HG03521 (cell line): Measurements from ENCODE around the gene TPSD1.
"Not testable (repeated sequence)": the region's sequence is repeated elsewhere in the genome, so short reads cannot be mapped to it uniquely, and the experiment has no call there.

Source experiments
- ATAC-seq: cut with Tn5 transposase; IDR thresholded peaks from one replicate; pipeline ENCODE4 v1.9.1; 2021; ENCODE audit warnings: mild to moderate bottlenecking, moderate library complexity; ENCODE audit not compliant: unreplicated experiment

TPSD1 gene

DNA sequence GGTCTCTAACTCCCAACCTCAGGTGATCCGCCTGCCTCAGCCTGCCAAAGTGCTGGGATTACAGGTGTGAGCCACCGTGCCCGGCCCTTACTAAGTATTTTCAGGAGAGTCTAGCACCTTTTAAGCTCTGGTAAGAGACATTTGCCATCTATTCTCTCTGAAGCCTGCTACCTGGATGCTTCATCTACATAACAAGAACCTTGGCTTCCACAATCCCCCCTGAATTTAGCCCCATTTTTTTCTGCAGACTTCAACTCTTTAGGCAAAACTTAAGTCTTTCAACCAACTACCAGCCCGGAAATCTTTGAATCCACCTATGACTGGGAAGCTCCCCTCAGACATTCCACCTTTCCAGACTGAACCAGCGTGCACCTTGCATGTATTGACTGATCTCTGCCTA is 39.6 kb downstream of the TPSD1 start:
- ATAC-seq: no peak

DNA sequence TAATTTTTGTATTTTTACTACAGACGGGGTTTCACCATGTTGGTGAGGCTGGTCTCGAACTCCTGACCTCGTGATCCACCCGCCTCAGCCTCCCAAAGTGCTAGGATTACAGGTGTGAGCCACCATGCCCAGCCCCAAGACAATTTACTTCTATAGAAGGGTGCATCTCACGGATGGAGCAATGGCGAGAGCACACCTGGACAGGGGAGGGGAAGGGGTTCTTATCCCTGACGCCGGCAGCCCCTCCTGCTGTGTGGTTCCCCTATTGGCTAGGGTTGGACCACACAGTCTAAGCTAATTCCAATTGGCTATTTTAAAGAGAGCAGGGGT is 40.8 kb downstream of the TPSD1 start:
- not testable (repeated sequence) for ATAC-seq

DNA sequence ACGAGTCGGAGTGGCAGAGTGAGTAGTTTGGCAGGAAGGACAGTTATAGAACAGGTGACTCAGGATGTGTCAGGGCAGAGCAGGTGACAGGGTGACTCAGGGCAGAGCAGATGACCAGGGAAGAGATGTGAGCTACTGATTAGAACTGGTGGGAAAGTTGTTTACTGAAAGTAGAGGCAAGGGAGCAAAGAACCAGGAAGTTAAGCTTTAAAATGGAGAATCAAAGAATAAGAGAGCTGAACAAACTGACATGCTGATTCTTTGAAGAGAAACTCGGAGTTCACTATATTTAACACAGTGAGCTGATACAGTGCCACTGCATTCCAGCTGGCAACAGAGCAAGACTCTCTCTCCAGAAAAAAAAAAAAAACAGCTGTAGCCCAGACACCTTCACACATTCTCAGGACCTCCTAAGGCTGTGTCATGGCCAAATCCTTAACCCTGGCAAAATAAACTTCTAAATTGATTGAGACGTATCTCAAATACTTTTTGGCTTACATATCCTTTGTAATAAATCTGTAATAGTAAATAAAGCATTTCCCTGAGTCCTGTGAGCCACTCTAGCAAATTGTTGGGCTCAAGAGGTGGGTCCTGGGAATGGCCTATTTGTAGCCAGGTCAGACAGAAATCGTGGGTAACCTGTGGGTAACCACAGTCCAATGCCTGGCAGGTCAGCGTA is 41.3 kb downstream of the TPSD1 start:
- no peak for ATAC-seq

DNA sequence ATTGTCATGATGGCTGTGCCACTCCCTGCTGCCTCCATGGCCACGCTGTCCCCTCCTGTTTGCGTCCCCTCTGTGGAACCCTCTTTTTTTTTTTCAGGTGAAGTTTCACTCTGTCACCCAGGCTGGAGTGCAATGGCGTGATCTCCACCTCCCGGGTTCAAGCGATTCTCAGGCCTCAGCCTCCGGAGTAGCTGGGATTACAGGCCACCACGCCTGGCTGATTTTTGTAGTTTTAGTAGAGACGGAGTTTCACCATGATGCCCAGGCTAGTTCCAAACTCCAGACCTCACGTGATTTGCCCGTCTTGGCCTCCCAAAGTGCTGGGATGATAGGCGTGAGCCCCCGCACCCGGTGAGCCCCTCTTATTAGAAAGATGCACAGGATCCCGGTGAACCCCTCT is 42.5 kb downstream of the TPSD1 start:
- no peak for ATAC-seq

DNA sequence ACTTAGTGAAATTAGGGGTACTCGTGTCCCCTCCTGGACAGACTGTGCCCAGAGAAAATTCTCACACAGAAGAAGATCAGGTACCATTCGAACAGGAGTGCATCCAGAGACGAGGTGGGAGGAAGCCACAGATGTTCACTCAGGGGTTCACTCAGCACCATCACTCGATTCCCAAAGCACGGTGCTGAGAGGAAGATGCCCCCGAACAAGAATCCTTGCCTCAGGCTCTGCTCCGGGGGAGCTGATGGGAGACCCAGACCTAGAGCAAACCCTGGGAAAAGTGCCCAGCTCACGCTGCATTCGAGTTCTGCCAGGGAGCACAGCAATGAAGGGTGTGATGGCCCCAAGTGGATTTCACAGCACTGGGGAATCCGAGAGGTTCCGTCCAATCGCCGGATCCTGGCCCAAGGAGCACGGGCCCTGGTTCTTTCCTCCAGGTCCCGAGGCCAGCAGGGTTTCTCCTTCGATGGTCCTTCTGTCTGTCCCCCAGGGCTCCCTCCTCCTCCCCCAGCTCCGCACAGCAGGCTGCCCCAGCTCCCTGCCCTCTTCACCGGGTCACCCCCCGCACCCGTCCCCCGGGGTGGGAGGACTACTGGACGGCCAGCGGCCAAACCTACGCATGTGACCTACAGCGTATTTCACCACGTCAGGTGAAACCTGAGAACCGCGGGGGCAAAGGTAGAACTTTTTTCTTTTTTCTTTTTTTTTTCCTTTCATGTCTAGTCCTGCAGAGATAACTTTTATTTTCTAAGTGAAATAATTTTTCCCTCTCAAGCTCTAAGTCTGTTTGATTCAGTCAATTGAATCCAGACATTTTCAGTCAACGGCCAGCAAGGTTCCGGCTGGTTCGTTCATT is 43.4 kb downstream of the TPSD1 start:
- ATAC-seq: no peak

DNA sequence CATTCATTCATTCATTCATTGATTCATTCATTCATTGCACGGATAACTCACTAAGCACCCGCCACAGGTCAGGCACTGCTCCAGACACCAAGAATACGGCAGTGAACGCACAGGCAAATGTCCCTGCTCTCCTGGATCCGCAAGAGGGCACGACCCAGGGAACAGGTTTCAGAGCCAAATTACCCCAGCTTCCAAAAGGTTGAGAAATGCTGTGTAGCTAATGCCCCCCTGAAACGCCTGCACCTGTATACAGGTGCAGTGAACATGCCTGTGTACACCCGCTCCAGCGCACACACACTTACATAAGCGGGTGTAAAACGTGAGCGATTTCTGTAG is 44.0 kb downstream of the TPSD1 start:
- no peak for ATAC-seq

DNA sequence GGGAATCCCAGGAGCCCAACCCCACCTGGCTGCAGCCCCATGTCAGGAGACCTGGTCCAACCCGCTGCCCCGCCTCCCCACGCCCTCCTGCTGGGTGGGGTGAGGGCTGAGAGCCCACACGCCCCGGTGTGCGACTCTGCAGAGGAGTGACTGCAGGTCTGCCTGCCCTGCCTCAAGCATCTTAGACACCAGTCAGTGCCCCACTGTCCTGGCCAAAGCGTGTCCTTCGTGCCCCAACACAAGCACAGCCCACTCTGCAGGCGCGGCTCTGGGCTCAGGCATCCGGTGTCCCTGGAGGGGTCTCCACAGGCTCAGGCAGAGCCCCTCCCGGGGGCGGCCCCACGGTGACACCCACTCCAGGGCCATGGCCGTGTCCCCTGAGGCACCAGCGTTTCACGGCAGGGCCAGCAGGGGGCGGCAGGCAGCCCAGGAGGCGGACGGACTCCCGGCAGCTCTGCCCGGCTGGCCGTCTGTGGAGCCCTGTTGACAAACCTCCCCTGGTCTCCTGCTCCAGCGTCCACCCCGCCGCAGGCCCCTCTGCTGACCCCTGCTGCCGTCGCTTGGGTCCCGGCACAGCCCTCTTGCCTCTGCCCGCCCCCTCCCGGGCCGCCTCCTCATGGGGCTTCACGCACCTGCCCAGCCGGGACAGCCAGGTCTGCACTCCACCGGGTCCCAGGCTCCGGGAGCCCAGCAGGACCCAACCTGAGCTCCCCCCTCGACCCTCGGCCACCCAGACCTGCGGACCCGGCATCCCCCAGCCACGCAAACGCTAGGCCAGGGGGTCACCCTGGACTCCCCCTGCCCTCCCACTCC is 45.0 kb downstream of the TPSD1 start:
- no peak for ATAC-seq

DNA sequence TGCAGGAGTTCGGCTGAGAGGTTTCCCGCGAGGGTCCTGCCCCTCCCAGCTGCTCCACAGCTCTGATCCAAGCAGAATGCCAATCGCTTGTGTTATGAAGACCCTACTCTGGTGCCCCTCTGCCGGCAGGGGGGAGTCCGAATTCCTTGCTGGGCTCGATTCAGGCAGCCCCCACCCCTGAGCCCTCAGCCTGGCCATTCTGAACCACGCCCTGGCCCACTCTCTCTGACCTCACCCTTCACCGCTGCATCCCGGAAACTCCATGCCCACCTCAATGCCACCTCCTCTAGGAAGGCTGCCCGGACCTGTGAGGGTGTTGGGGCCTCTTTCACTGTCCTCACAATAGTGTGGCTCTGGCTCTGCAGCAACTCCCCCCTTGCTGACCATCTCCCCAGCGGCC is 45.7 kb downstream of the TPSD1 start:
- ATAC-seq: no peak

DNA sequence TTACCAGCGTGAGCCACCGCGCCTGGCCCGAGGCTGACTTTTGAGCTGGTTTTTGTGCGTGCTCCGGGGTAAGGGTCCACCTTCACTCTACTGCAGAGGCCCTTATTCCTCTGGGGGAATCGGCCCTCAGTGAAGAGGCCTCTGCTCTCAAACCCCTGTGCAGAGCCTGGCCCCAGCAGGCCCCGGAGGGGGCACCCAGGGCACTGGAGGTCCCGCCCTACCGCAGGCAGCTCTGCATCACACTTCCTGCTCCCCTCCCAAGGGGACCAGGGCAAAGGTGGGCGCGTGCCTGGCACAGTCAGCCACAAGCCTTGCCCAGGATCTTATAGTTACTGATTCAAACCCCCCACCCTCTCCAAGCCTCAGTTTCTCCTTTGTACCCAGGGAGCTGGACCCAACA is 50.0 kb downstream of the TPSD1 start:
- ATAC-seq: no peak

DNA sequence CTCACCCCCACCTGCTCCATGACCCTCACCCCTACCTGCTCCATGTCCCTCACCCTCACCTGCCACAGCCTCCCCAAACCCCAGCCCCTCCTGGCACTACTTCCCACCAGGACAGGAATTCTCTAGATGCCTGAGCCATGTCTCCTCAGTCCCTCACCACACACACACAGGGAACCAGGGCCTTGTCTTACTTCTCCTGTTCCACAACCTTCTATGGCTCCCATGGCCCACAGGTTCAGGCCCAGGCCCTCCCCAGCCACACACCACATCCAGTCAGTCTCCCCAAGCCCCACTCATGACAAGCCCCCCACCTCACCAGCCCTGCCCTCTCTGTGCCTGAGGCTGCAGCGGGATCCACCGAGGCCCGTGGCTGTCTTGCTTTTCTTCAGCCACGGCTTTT is 50.5 kb downstream of the TPSD1 start:
- no peak for ATAC-seq

DNA sequence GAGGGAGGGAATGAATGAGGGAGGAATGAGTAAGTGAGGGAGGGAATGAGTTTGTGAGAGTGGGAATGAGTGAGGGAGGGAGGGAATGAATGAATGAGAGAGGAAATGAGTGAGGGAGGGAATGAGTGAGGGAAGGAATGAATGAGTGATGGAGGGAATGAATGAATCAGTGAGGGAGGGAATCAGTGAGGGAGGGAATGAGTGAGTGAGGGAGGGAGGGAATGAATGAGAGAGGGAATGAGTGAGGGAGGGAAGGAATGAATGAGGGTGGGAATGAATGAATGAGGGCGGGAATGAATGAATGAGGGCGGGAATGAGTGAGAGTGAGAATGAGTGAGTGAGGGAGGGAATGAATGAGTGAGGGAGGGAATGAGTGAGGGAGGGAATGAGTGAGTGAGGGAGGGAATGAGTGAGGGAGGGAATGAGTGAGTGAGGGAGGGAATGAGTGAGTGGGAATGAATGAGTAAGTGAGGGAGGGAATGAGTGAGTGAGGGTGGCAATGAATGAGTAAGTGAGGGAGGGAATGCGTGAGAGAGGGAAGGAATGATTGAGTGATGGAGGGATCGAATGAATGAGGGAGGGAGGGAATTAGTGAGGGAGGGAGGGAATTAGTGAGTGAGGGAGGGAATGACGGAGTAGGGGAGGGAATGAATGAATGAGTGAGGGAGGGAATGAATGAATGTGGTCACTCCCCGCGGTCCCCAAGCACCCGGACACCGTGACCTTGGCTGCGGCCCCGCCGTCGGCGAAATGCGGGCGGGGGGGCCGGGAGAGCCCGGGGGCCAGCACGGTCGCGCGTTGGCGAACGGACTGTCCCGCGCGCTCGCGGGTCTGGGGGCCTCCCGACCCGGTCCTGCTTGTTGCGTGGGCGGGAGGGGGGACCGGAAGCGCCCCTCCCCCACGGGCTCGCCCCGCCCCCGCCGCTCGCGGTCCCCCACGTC is 52.4 kb downstream of the TPSD1 start:
- no peak for ATAC-seq
